Breast epithelium (tissue), 3 donors: Measurements from ENCODE around the gene SFMBT2.

Source experiments
- CTCF ChIP-seq, 3 donors: fragments of 450-650 bp; IDR thresholded peaks; one replicate each; pipeline ENCODE4 v1.5.1; 2016 to 2017; ENCODE audit warnings: antibody characterized with exemption in 3 of 3, mild to moderate bottlenecking in 3 of 3, moderate library complexity in 3 of 3
- POLR2A ChIP-seq: fragments of 450-650 bp; IDR thresholded peaks from one replicate; pipeline ENCODE4 v1.6.1; 2016; ENCODE audit warnings: antibody characterized with exemption, mild to moderate bottlenecking, moderate library complexity
- POLR2AphosphoS5 ChIP-seq, 3 donors: sonication (generic); formaldehyde crosslinking; IDR thresholded peaks; one replicate each; pipeline ENCODE4 v1.6.1; 2017; ENCODE audit warnings: antibody characterized with exemption in 3 of 3

DNA sequence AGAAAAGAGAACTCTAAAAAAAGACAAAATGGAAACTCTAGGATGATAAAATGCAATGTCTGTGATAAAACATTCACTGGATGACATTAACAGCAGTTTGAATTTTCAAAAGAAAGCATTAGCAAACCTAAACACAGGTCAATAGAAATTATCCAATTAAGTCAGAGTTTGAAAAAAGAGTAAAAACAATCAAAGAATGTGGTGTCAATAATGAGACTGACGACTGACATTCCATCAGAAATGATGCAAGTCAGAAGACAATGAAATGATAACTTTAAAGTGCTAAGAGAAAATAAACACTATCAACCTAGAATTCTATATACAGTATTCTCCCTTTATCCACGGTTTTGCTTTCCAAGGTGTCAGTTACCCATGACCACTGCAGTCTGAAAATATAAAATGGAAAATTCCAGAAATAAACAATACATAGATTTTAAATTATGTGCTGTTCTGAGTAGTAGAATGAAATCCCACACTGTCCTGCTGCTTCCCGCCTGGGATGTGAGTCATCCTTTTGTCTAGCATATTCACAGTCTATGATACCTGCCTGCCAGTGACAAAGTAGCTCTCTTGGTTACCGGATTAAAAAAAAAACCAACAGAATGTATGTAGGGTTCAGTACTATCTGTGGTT is 38.3 kb upstream of the SFMBT2 start:
- TF ChIP-seq CTCF (IDR thresholded peaks at IDR 0.05) (no peak), POLR2A (no peak), POLR2AphosphoS5 (IDR thresholded peaks at IDR 0.05) (no peak)
